ENCODE measurements around the gene ACER1. TPM values are rescaled to one million over a fixed set of nuclear protein-coding genes. Genes with fewer than 3 reads are reported as not detected.

The ACER1 gene, protein sequence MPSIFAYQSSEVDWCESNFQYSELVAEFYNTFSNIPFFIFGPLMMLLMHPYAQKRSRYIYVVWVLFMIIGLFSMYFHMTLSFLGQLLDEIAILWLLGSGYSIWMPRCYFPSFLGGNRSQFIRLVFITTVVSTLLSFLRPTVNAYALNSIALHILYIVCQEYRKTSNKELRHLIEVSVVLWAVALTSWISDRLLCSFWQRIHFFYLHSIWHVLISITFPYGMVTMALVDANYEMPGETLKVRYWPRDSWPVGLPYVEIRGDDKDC
- not detected in 2 replicates for total RNA-seq (ENCODE audit: low replicate concordance)

DNA sequence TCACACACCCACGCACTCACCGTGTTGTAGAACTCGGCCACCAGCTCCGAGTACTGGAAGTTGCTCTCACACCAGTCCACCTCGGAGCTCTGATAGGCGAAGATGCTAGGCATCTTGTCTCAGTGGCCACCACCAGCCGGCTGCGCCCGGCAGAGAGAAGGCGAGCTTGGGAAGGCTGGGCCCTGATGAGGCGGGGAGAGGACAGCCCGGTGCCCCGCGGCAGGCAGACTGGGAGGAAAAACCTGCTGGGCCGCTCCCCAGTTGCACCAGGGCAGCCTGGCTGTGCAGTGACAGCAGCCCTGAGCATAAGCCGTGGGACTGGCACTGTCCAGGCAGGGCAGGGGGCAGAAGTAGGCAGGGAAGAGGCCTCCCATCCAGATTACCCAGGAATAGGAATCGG lies at the start of gene ACER1:
TSS of gene ACER1 (minus strand) at position 174 of the 400 bp plus-strand sequence. CDS start at position 113, 61 bp downstream.
- TF ChIP-seq CTCF (IDR thresholded peaks at IDR 0.05; ENCODE audit: insufficient read depth, low read length): no peak
- DNase-seq (ENCODE audit: low read depth): no peak
- H3K4me3 ChIP-seq (ENCODE audit: low read depth, low read length): no peak within 1 kb of the TSS

DNA sequence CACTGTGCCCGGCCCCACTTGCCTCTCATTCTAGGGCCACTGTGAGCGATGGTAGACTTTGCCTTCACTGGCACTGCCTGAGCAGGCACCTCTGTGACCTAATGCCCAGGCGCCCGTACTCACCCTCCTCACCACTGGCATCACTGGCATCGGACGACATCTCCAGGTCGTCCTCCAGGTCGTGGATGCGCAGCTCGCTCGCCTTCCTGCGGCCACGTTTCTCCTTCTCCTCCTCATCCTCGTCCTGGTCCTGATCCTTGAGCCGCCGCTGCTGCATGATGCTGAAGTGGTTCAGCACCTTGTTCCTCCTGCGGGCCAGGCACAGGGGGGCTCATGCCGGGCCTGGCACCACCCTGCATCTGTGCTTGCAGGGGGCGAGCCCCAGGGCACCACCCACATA lies 49.8 kb upstream of the ACER1 start:
- TF ChIP-seq CTCF (IDR thresholded peaks at IDR 0.05; ENCODE audit: insufficient read depth, low read length): no peak

DNA sequence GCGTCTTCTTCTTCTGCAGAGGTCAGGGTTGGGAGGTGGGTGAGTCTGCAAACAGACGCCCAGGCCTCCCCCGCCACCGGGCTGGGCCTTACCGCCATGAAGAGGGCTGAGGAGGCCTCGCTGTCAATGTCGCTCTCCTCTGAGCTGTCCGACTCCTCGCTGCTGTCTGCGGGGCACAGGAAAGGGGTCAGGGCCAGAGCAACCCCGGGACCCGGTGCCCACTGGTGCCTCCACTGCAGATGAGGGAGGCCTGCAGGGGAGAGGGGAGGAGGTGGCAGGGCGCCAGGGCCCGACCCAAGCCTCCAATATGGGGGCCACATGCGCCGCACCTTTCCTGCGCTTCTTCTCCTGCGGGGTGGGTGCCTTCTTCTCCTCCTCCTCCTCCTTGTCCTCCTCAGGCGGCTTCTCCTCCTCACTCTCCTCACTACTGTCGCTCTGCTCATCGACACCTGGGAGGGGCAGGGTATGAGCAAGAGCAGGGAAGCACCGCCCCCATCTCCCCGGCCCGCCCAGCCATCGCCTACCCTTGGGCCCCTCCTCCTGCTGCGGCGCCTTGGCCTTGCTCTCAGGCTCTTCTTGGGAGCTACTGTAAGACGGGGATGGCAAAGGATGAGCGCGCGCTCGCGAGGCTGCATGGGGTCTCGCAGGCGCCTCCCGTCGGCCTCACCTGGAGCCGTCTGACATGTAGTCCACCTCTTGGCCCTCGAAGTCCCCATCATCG lies 47.8 kb upstream of the ACER1 start:
- DNase-seq (ENCODE audit: low read depth): no peak
- TF ChIP-seq CTCF (IDR thresholded peaks at IDR 0.05; ENCODE audit: insufficient read depth, low read length): no peak
- H3K4me3 ChIP-seq (ENCODE audit: low read depth, low read length): no peak overlapping the region

More for the DNA sequence above, 49.8 kb upstream of the ACER1 start:
- no peak for DNase-seq (ENCODE audit: low read depth)
- no peak overlapping the region for H3K4me3 ChIP-seq (ENCODE audit: low read depth, low read length)

DNA sequence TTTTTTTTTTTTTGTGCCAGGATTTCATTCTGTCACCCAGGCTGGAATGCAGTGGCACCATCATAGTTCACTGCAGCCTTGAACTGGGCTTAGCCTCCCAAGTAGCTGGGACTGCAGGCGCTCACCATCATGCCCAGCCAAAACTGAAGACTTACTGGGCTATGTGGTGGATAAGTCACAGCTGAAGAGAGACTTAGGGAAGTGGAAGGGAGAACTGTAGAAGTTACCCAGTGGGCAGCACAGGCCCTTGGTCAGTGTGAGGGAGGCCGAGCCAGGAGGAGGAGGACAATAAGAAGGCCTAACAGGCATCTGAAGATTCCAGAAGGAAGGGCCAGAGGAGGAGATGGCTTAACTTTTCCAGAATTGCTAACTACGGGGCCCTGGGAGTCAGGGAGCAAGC lies 46.3 kb upstream of the ACER1 start:
- no peak overlapping the region for H3K4me3 ChIP-seq (ENCODE audit: low read depth, low read length)
- no peak for TF ChIP-seq CTCF (IDR thresholded peaks at IDR 0.05; ENCODE audit: insufficient read depth, low read length)
- no peak for DNase-seq (ENCODE audit: low read depth)

DNA sequence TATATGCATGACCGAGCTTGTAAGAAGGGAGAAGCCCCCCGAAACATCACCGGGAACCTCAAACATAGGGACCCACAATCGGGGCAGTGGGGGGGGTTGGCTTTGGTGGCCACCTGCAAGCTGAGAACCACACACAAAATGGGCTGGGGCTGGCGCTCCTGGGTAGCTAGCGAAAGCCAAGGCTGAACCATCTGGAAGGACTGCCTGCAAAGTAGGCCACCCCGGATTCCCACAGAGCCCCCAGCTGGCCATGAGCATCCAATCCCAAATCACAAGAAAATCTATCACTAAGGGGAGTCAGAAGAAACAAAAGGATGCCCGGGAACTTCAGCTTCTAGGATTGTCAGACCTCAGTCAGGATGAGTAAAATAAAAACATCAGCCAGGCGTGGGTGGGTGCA lies 45.1 kb upstream of the ACER1 start:
- no peak for DNase-seq (ENCODE audit: low read depth)
- no peak for TF ChIP-seq CTCF (IDR thresholded peaks at IDR 0.05; ENCODE audit: insufficient read depth, low read length)
- H3K4me3 ChIP-seq (ENCODE audit: low read depth, low read length): no peak overlapping the region

- TF ChIP-seq CTCF (IDR thresholded peaks at IDR 0.05; ENCODE audit: insufficient read depth, low read length): no peak
- DNase-seq (ENCODE audit: low read depth): peak; percentile 78
- no peak overlapping the region for H3K4me3 ChIP-seq (ENCODE audit: low read depth, low read length)
Measured at GRCh38 chr19:6378041-6378440, 44.6 kb upstream of the ACER1 start.

Measured in fibroblast of the aortic adventitia (primary cell).